Activated naive CD4-positive, alpha-beta T cell treated with anti-CD3 and anti-CD28 coated beads, Interleukin-2, amount 50 U/mL, for 16 hours (primary cell): ENCODE data around the gene EPHB2.
"Not testable (repeated sequence)": the region's sequence is repeated elsewhere in the genome, so short reads cannot be mapped to it uniquely, and the experiment has no call there.

Experiments used
- DNase-seq: peaks from one replicate; pipeline ENCODE4 v3.0.0-alpha.2; 2020

The EPHB2 gene

GRCh38 chr1:22843441-22844183, 133.0 kb downstream of the EPHB2 start:
- DNase-seq = not testable (repeated sequence)

- no peak for DNase-seq
These were observed 134.0 kb downstream of the EPHB2 start for GRCh38 chr1:22844621-22845020.

- DNase-seq = no peak
These were observed 134.8 kb downstream of the EPHB2 start for GRCh38 chr1:22845398-22845935.

- DNase-seq = no peak
These were observed 135.8 kb downstream of the EPHB2 start for GRCh38 chr1:22846458-22846857.

- DNase-seq = no peak
These were observed 136.6 kb downstream of the EPHB2 start for GRCh38 chr1:22847249-22847648.

GRCh38 chr1:22847709-22848108, 137.1 kb downstream of the EPHB2 start:
- DNase-seq = no peak

- DNase-seq = no peak
These were observed 137.8 kb downstream of the EPHB2 start for GRCh38 chr1:22848405-22848804.

GRCh38 chr1:22849770-22850169, 139.1 kb downstream of the EPHB2 start:
- DNase-seq = no peak

- no peak for DNase-seq
These were observed 139.6 kb downstream of the EPHB2 start for GRCh38 chr1:22850281-22850680.

GRCh38 chr1:22850681-22851080, 140.0 kb downstream of the EPHB2 start:
- no peak for DNase-seq

- no peak for DNase-seq
These were observed 140.9 kb downstream of the EPHB2 start for GRCh38 chr1:22851517-22851916.

GRCh38 chr1:22852144-22852655, 141.6 kb downstream of the EPHB2 start:
- DNase-seq = no peak

- no peak for DNase-seq
These were observed 143.1 kb downstream of the EPHB2 start for GRCh38 chr1:22853651-22854185.

GRCh38 chr1:22854688-22855565, 144.3 kb downstream of the EPHB2 start:
- no peak for DNase-seq

- no peak for DNase-seq
These were observed 145.3 kb downstream of the EPHB2 start for GRCh38 chr1:22855668-22856606.

GRCh38 chr1:22857661-22858060, 147.0 kb downstream of the EPHB2 start:
- DNase-seq = no peak

GRCh38 chr1:22860414-22860800, 149.8 kb downstream of the EPHB2 start:
- no peak for DNase-seq

GRCh38 chr1:22860883-22861385, 150.3 kb downstream of the EPHB2 start:
- DNase-seq = no peak

- no peak for DNase-seq
These were observed 151.3 kb downstream of the EPHB2 start for GRCh38 chr1:22861764-22862440.

- no peak for DNase-seq
These were observed 152.1 kb downstream of the EPHB2 start for GRCh38 chr1:22862752-22863151.

GRCh38 chr1:22863766-22864165, 153.1 kb downstream of the EPHB2 start:
- no peak for DNase-seq
